ENCODE data around the gene CGB7. TPM values are rescaled to one million over a fixed set of nuclear protein-coding genes. Genes with fewer than 3 reads are reported as not detected.
A peak's percentile ranks its signal among the peaks of the same experiment; 100 is the strongest.

The CGB7 gene
- total RNA-seq, 1 experiment from 2014 or later = 1.2 TPM

- no peak overlapping the region; the same call in 1 of the 2 replicates for H3K4ac ChIP-seq (ENCODE audit: low read depth, low read length)
- no peak overlapping the region for H2BK15ac ChIP-seq (ENCODE audit: low read depth, low read length)
- no peak overlapping the region for H3K27ac ChIP-seq (ENCODE audit: insufficient read length, low read depth, low read length)
- TF ChIP-seq CTCF (conservative IDR thresholded peaks at IDR 0.05) = no peak
- peaks cover 7% of the 10 kb centered on the region for H3K23me2 ChIP-seq (ENCODE audit: insufficient read length, low read depth, low read length, poor library complexity, severe bottlenecking)
- H3T11ph ChIP-seq (ENCODE audit: low read length) = no peak overlapping the region
- peaks cover 6% of the 10 kb centered on the region for H3K79me1 ChIP-seq (ENCODE audit: insufficient read depth, low read depth, low read length, poor library complexity, severe bottlenecking)
- H3K27me3 ChIP-seq (ENCODE audit: insufficient read depth, low read length) = no peaks in the 10 kb centered on the region
- Mint-ChIP-seq H3K4me1 (peaks cover 12 to 20% of the 10 kb centered on the region in 2 experiments), H3K4me3 (peak overlapping the region; percentile 95 to 98), H3K9me3 (peaks cover 3% of the 10 kb centered on the region in 2 experiments; a peak in 3 of 5 replicates), H3K36me3 (ENCODE audit: insufficient read depth in 1 of 3, low read depth in 3 of 3) (peaks cover 34 to 45% (median 41%) of the 10 kb centered on the region in 3 experiments), H3K27me3 (ENCODE audit: low read depth) (peaks cover 14% of the 10 kb centered on the region), H3K27ac (peak overlapping the region; percentile 87 to 99 (median 98))
- peaks cover 30% of the 10 kb centered on the region for H3K79me2 ChIP-seq (ENCODE audit: insufficient read depth, low read length)
- H4K8ac ChIP-seq (replicated peaks; ENCODE audit: insufficient read length, low read depth, low read length) = no peak overlapping the region
- H4K5ac ChIP-seq (ENCODE audit: insufficient read length, low read depth, low read length) = no peak overlapping the region
- H3K4me1 ChIP-seq (ENCODE audit: insufficient read depth, low read length) = peaks cover 2% of the 10 kb centered on the region; the same call in 1 of the 2 replicates
- no peak overlapping the region for H4K91ac ChIP-seq (ENCODE audit: insufficient read length, low read depth, low read length)
- no peak overlapping the region for H3K56ac ChIP-seq (ENCODE audit: insufficient read length, low read depth, low read length)
- H2BK20ac ChIP-seq (ENCODE audit: low read depth, low read length, poor library complexity, severe bottlenecking) = no peak overlapping the region
- no peak overlapping the region for H2BK5ac ChIP-seq (ENCODE audit: insufficient read length, low read length)
- no peaks in the 10 kb centered on the region for H3K9me3 ChIP-seq (ENCODE audit: control insufficient read depth, low read depth, low read length)
- H2AK5ac ChIP-seq (ENCODE audit: insufficient read length, low read length) = no peak overlapping the region
- DNase-seq = no peak
- H3K18ac ChIP-seq (ENCODE audit: insufficient read length, low read depth, low read length) = peak overlapping the region; percentile 80
- H2BK120ac ChIP-seq (ENCODE audit: low read depth, low read length, poor library complexity, severe bottlenecking) = no peak overlapping the region
- H3K23ac ChIP-seq (ENCODE audit: insufficient read length, low read depth, low read length) = no peak overlapping the region
- H2AFZ ChIP-seq (ENCODE audit: low read length) = no peak overlapping the region
- H3K9ac ChIP-seq (ENCODE audit: extremely low read depth, insufficient read length, low read length) = peak overlapping the region; percentile 89
- H4K20me1 ChIP-seq (ENCODE audit: control insufficient read depth, insufficient read depth, insufficient read length) = no peaks in the 10 kb centered on the region
- no CpG with 5 or more reads among the region's 14 CpGs for WGBS (ENCODE audit: extremely low coverage, insufficient read length, low lambda C conversion rate)
- peak overlapping the region; percentile 88; the same call in 1 of the 2 replicates for H3K14ac ChIP-seq (ENCODE audit: insufficient read depth, low read length)
- H3K4me2 ChIP-seq (ENCODE audit: insufficient read depth, insufficient read length, low read length) = peak overlapping the region; percentile 90
- no peak overlapping the region for H2BK12ac ChIP-seq (ENCODE audit: insufficient read length, low read depth, low read length)
Observed at GRCh38 chr19:49085868-49086232, 28.3 kb upstream of the CGB7 start.

Data from H9 (cell line).